Measurements from ENCODE around the gene EIPR1. TPM values are rescaled to one million over a fixed set of nuclear protein-coding genes. Genes with fewer than 3 reads are reported as not detected.

EIPR1 gene
- total and polyA plus RNA-seq, 2 donors from 2014 or later, result 28.2 to 37.8 TPM

GRCh38 chr2:3170792-3171455 lies 206.7 kb downstream of the EIPR1 start:
- H3K36me3 ChIP-seq (ENCODE audit: control insufficient read depth in 2 of 3, insufficient read depth in 3 of 3, low read length in 3 of 3), result peaks cover 0 to 3% (median 0%) of the 10 kb centered on the region in 3 donors
- H3K4me1 ChIP-seq (ENCODE audit: control insufficient read depth in 2 of 3, insufficient read depth in 2 of 3, low read depth in 1 of 3, low read length in 3 of 3), result no peaks in the 10 kb centered on the region
- FAIRE-seq (no peak), DNase-seq (peak in 1 of 5 donors; percentile 57)
- no peak overlapping the region for H3K4me3 ChIP-seq (ENCODE audit: low read length in 3 of 3)
- intact Hi-C loops (cut with DNase I), result no loop called here
- H3K27me3 ChIP-seq (ENCODE audit: control insufficient read depth, insufficient read depth, low read length), result no peaks in the 10 kb centered on the region
- no peak for TF ChIP-seq CTCF (IDR thresholded peaks at IDR 0.05; ENCODE audit: borderline replicate concordance, extremely low read depth, insufficient read depth)
- no peaks in the 10 kb centered on the region for H3K9me3 ChIP-seq (ENCODE audit: control insufficient read depth in 2 of 3, insufficient read depth in 1 of 3, low read length in 3 of 3)
- no peak overlapping the region for H3K27ac ChIP-seq (ENCODE audit: low read depth in 2 of 2, low read length in 2 of 2)
- no peak overlapping the region for H3K9ac ChIP-seq (ENCODE audit: low read length in 3 of 3)

GRCh38 chr2:3169106-3169870 lies 208.3 kb downstream of the EIPR1 start:
- Histone ChIP-seq H3K4me1 (ENCODE audit: control insufficient read depth in 2 of 3, insufficient read depth in 2 of 3, low read depth in 1 of 3, low read length in 3 of 3) (no peaks in the 10 kb centered on the region), H3K27ac (ENCODE audit: low read depth in 2 of 2, low read length in 2 of 2) (no peak overlapping the region), H3K9me3 (ENCODE audit: control insufficient read depth in 2 of 3, insufficient read depth in 1 of 3, low read length in 3 of 3) (no peaks in the 10 kb centered on the region), H3K27me3 (ENCODE audit: control insufficient read depth, insufficient read depth, low read length) (no peaks in the 10 kb centered on the region), H3K36me3 (ENCODE audit: control insufficient read depth in 2 of 3, insufficient read depth in 3 of 3, low read length in 3 of 3) (peaks cover 0 to 3% (median 0%) of the 10 kb centered on the region in 3 donors), H3K9ac (ENCODE audit: low read length in 3 of 3) (no peak overlapping the region), H3K4me3 (ENCODE audit: low read length in 3 of 3) (no peak overlapping the region)
- DNase-seq (peak in 2 of 5 donors; percentile 61 to 62), FAIRE-seq (no peak)
- intact Hi-C loops (cut with DNase I), result no loop called here
- TF ChIP-seq CTCF (IDR thresholded peaks at IDR 0.05; ENCODE audit: borderline replicate concordance, extremely low read depth, insufficient read depth), result no peak

GRCh38 chr2:3168230-3168891 lies 209.3 kb downstream of the EIPR1 start:
- Histone ChIP-seq H3K4me1 (ENCODE audit: control insufficient read depth in 2 of 3, insufficient read depth in 2 of 3, low read depth in 1 of 3, low read length in 3 of 3) (no peaks in the 10 kb centered on the region), H3K9ac (ENCODE audit: low read length in 3 of 3) (no peak overlapping the region), H3K27me3 (ENCODE audit: control insufficient read depth, insufficient read depth, low read length) (no peaks in the 10 kb centered on the region), H3K36me3 (ENCODE audit: control insufficient read depth in 2 of 3, insufficient read depth in 3 of 3, low read length in 3 of 3) (peaks cover 0 to 3% (median 0%) of the 10 kb centered on the region in 3 donors), H3K27ac (ENCODE audit: low read depth in 2 of 2, low read length in 2 of 2) (no peak overlapping the region), H3K4me3 (ENCODE audit: low read length in 3 of 3) (no peak overlapping the region), H3K9me3 (ENCODE audit: control insufficient read depth in 2 of 3, insufficient read depth in 1 of 3, low read length in 3 of 3) (peaks cover 0 to 6% (median 0%) of the 10 kb centered on the region in 3 donors)
- intact Hi-C loops (cut with DNase I), result no loop called here
- FAIRE-seq, result no peak
- TF ChIP-seq CTCF (IDR thresholded peaks at IDR 0.05; ENCODE audit: borderline replicate concordance, extremely low read depth, insufficient read depth), result no peak
- peak in 3 of 5 donors; percentile 39 to 57 (median 51) for DNase-seq

Measured in kidney (tissue), 14 donors.